MM.1S (cell line): ENCODE measurements around the gene HVCN1.

ENCODE experiments used
- CTCF ChIP-seq: fragments of 300-600 bp; sonication (generic); IDR thresholded peaks from 2 replicates; pipeline ENCODE4 v1.5.1; 2016; ENCODE audit warnings: antibody characterized with exemption, low read length, mixed read lengths
- EZH2 ChIP-seq: fragments of 300-600 bp; sonication (generic); optimal IDR thresholded peaks from 2 replicates; pipeline ENCODE3; 2017; ENCODE audit warnings: low read depth, mild to moderate bottlenecking, antibody characterized with exemption, low read length, mixed read lengths

- TF ChIP-seq CTCF = no peak
- no peak for TF ChIP-seq EZH2
Measured at GRCh38 chr12:110699591-110700445, 10.9 kb upstream of the HVCN1 start.
